CD4-positive, alpha-beta T cell treated with Interleukin-21 for 1 hour (primary cell): ENCODE results near the gene C10orf88.

ENCODE experiments used
- DNase-seq: peaks from one replicate; pipeline ENCODE4 v3.0.0-alpha.2; 2020

The C10orf88 gene

GRCh38 chr10:122953902-122954730 lies at the start of gene C10orf88:
Gene C10orf88, minus strand, starts transcription at chr10:122954227. Its CDS starts 49 bp downstream, at chr10:122954178.
- peak; percentile 99 for DNase-seq

- DNase-seq: no peak
Measured at GRCh38 chr10:123001370-123001769, 47.3 kb upstream of the C10orf88 start.

GRCh38 chr10:123000155-123000554 lies 46.1 kb upstream of the C10orf88 start:
- DNase-seq: no peak

GRCh38 chr10:122999347-122999746 lies 45.3 kb upstream of the C10orf88 start:
- no peak for DNase-seq

GRCh38 chr10:122998934-122999333 lies 44.9 kb upstream of the C10orf88 start:
- no peak for DNase-seq

GRCh38 chr10:122998360-122998917 lies 44.4 kb upstream of the C10orf88 start:
- no peak for DNase-seq

GRCh38 chr10:122997864-122998263 lies 43.8 kb upstream of the C10orf88 start:
- DNase-seq: no peak

GRCh38 chr10:122995936-122996335 lies 41.9 kb upstream of the C10orf88 start:
- DNase-seq: no peak

- DNase-seq: no peak
Measured at GRCh38 chr10:122993797-122994336, 39.8 kb upstream of the C10orf88 start.

GRCh38 chr10:122992031-122992585 lies 38.1 kb upstream of the C10orf88 start:
- DNase-seq: no peak

GRCh38 chr10:122990278-122990677 lies 36.3 kb upstream of the C10orf88 start:
- no peak for DNase-seq

- DNase-seq: no peak
Measured at GRCh38 chr10:122988501-122988900, 34.5 kb upstream of the C10orf88 start.

- no peak for DNase-seq
Measured at GRCh38 chr10:122986335-122986734, 32.3 kb upstream of the C10orf88 start.

- no peak for DNase-seq
Measured at GRCh38 chr10:122984708-122985107, 30.7 kb upstream of the C10orf88 start.

- no peak for DNase-seq
Measured at GRCh38 chr10:122983898-122984297, 29.9 kb upstream of the C10orf88 start.

- no peak for DNase-seq
Measured at GRCh38 chr10:122981066-122981464, 27.0 kb upstream of the C10orf88 start.

- peak; percentile 91 for DNase-seq
Measured at GRCh38 chr10:122980209-122981065, 26.4 kb upstream of the C10orf88 start, which contains the start of gene PSTK. Gene PSTK, plus strand, starts transcription at chr10:122980401. Its CDS starts 79 bp downstream, at chr10:122980480.

GRCh38 chr10:122974543-122975064 lies 20.6 kb upstream of the C10orf88 start:
- no peak for DNase-seq

GRCh38 chr10:122974023-122974422 lies 20.0 kb upstream of the C10orf88 start:
- DNase-seq: no peak

GRCh38 chr10:122968698-122969097 lies 14.7 kb upstream of the C10orf88 start:
- no peak for DNase-seq

- DNase-seq: no peak
Measured at GRCh38 chr10:122966879-122967278, 12.9 kb upstream of the C10orf88 start.

GRCh38 chr10:122962405-122962804 lies 8.4 kb upstream of the C10orf88 start:
- DNase-seq: no peak
